Measurements from ENCODE around the gene ABHD17A.
"Not testable (repeated sequence)": the region's sequence is repeated elsewhere in the genome, so short reads cannot be mapped to it uniquely, and the experiment has no call there.

ABHD17A gene

GRCh38 chr19:1889907-1890306 lies 4.6 kb upstream of the ABHD17A start:
- no peak overlapping the region for H3K27ac ChIP-seq (ENCODE audit: poor library complexity, severe bottlenecking)
- DNase-seq (ENCODE audit: low spot score), result no peak
- ATAC-seq (ENCODE audit: low read depth), result no peak
- H3K27me3 ChIP-seq (ENCODE audit: insufficient read depth, poor library complexity, severe bottlenecking), result no peaks in the 10 kb centered on the region
- H3K4me1 ChIP-seq (ENCODE audit: insufficient read depth, poor library complexity, severe bottlenecking), result no peaks in the 10 kb centered on the region
- H3K9me3 ChIP-seq (ENCODE audit: severe bottlenecking), result no peaks in the 10 kb centered on the region
- TF ChIP-seq, protein P1, sequence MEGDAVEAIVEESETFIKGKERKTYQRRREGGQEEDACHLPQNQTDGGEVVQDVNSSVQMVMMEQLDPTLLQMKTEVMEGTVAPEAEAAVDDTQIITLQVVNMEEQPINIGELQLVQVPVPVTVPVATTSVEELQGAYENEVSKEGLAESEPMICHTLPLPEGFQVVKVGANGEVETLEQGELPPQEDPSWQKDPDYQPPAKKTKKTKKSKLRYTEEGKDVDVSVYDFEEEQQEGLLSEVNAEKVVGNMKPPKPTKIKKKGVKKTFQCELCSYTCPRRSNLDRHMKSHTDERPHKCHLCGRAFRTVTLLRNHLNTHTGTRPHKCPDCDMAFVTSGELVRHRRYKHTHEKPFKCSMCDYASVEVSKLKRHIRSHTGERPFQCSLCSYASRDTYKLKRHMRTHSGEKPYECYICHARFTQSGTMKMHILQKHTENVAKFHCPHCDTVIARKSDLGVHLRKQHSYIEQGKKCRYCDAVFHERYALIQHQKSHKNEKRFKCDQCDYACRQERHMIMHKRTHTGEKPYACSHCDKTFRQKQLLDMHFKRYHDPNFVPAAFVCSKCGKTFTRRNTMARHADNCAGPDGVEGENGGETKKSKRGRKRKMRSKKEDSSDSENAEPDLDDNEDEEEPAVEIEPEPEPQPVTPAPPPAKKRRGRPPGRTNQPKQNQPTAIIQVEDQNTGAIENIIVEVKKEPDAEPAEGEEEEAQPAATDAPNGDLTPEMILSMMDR (IDR thresholded peaks at IDR 0.05; ENCODE audit: poor library complexity, severe bottlenecking), result no peak
- H3K4me3 ChIP-seq (ENCODE audit: severe bottlenecking), result no peak overlapping the region
- H3K36me3 ChIP-seq (ENCODE audit: low read depth), result no peaks in the 10 kb centered on the region

DNA sequence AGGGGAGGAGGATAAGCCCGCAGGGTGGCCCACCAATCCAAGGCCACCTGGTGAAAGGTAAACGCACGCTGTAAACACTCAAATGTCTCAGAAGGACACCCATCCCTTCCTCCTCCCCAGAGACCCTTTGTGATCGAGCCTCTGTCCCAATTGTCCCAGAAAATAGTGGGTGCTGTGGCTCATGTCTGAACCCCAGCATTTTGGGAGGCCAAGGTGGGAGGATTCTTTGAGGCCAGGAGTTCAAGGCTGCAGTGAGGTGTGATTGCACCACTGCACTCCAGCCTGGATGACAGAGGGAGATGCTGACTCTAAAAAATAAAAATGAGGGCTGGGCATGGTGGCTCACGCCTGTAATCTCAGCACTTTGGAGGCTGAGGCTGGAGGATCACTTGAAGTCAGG lies 3.1 kb upstream of the ABHD17A start:
- no peak overlapping the region for H3K27ac ChIP-seq (ENCODE audit: poor library complexity, severe bottlenecking)
- ATAC-seq (ENCODE audit: low read depth) (no peak), DNase-seq (ENCODE audit: low spot score) (no peak)
- H3K4me3 ChIP-seq (ENCODE audit: severe bottlenecking), result no peak overlapping the region
- H3K27me3 ChIP-seq (ENCODE audit: insufficient read depth, poor library complexity, severe bottlenecking), result no peaks in the 10 kb centered on the region
- no peaks in the 10 kb centered on the region for H3K9me3 ChIP-seq (ENCODE audit: severe bottlenecking)
- no peaks in the 10 kb centered on the region for H3K4me1 ChIP-seq (ENCODE audit: insufficient read depth, poor library complexity, severe bottlenecking)
- H3K36me3 ChIP-seq (ENCODE audit: low read depth), result no peaks in the 10 kb centered on the region
- TF ChIP-seq, protein P1 (IDR thresholded peaks at IDR 0.05; ENCODE audit: poor library complexity, severe bottlenecking), result no peak

- DNase-seq (ENCODE audit: low spot score); ATAC-seq (ENCODE audit: low read depth); H3K36me3 ChIP-seq (ENCODE audit: low read depth); H3K9me3 ChIP-seq (ENCODE audit: severe bottlenecking); H3K4me1 ChIP-seq (ENCODE audit: insufficient read depth, poor library complexity, severe bottlenecking); H3K27me3 ChIP-seq (ENCODE audit: insufficient read depth, poor library complexity, severe bottlenecking); H3K4me3 ChIP-seq (ENCODE audit: severe bottlenecking); H3K27ac ChIP-seq (ENCODE audit: poor library complexity, severe bottlenecking): not testable (repeated sequence)
These were observed 1.1 kb upstream of the ABHD17A start for GRCh38 chr19:1886360-1886759.

GRCh38 chr19:1884719-1885334 lies 469 bp downstream of the ABHD17A start:
- ATAC-seq (ENCODE audit: low read depth) (peak; percentile 38; the same call in 2 of the 3 replicates), DNase-seq (ENCODE audit: low spot score) (no peak)
- TF ChIP-seq, protein P1 (IDR thresholded peaks at IDR 0.05; ENCODE audit: poor library complexity, severe bottlenecking), result no peak
- Histone ChIP-seq H3K9me3 (ENCODE audit: severe bottlenecking) (no peaks in the 10 kb centered on the region), H3K36me3 (ENCODE audit: low read depth) (peaks cover 3% of the 10 kb centered on the region; the same call in 1 of the 2 replicates), H3K27ac (ENCODE audit: poor library complexity, severe bottlenecking) (peak overlapping the region; percentile 56), H3K27me3 (ENCODE audit: insufficient read depth, poor library complexity, severe bottlenecking) (no peaks in the 10 kb centered on the region), H3K4me3 (ENCODE audit: severe bottlenecking) (peak overlapping the region; percentile 58), H3K4me1 (ENCODE audit: insufficient read depth, poor library complexity, severe bottlenecking) (no peaks in the 10 kb centered on the region)

GRCh38 chr19:1884291-1884718 lies 991 bp downstream of the ABHD17A start:
- H3K27ac ChIP-seq (ENCODE audit: poor library complexity, severe bottlenecking), result peak overlapping the region; percentile 56
- no peaks in the 10 kb centered on the region for H3K4me1 ChIP-seq (ENCODE audit: insufficient read depth, poor library complexity, severe bottlenecking)
- H3K9me3 ChIP-seq (ENCODE audit: severe bottlenecking), result no peaks in the 10 kb centered on the region
- H3K27me3 ChIP-seq (ENCODE audit: insufficient read depth, poor library complexity, severe bottlenecking), result no peaks in the 10 kb centered on the region
- ATAC-seq (ENCODE audit: low read depth), result peak; percentile 24; the same call in 2 of the 3 replicates
- DNase-seq (ENCODE audit: low spot score), result no peak
- peak overlapping the region; percentile 58 for H3K4me3 ChIP-seq (ENCODE audit: severe bottlenecking)
- TF ChIP-seq, protein P1 (IDR thresholded peaks at IDR 0.05; ENCODE audit: poor library complexity, severe bottlenecking), result no peak
- H3K36me3 ChIP-seq (ENCODE audit: low read depth), result peaks cover 3% of the 10 kb centered on the region; the same call in 1 of the 2 replicates
